Measurements from ENCODE around the gene DDX56. TPM values are rescaled to one million over a fixed set of nuclear protein-coding genes. Genes with fewer than 3 reads are reported as not detected.
A peak's percentile ranks its signal among the peaks of the same experiment; 100 is the strongest.

The DDX56 gene
- total and polyA plus RNA-seq, 2 of the 13 experiments (the other 11 are each of a cell fraction or from before 2014, with no cell fraction given): 82.6 to 120 TPM

- TF ChIP-seq ZNF660 (CRISPR knock-in tag; IDR thresholded peaks at IDR 0.05; ENCODE audit: borderline replicate concordance, low read depth) (no peak), TCF12 (IDR thresholded peaks at IDR 0.05) (no peak), TCF12 (CRISPR knock-in tag; IDR thresholded peaks at IDR 0.05) (peak; percentile 84), ZFP36L2 (CRISPR knock-in tag; IDR thresholded peaks at IDR 0.05) (no peak), GLI4 (CRISPR knock-in tag; IDR thresholded peaks at IDR 0.05; ENCODE audit: borderline replicate concordance) (no peak), ZNF792 (CRISPR knock-in tag; IDR thresholded peaks at IDR 0.05) (0 out of 2 replicates have a peak, but pooled peaks have one; percentile 40), TEAD3 (CRISPR knock-in tag; optimal IDR thresholded peaks at IDR 0.05; ENCODE audit: borderline replicate concordance) (peak; percentile 73), POLR2AphosphoS5 (IDR thresholded peaks at IDR 0.05; ENCODE audit: low read depth, low read length) (peak; percentile 86), DNMT1 (CRISPR knock-in tag; IDR thresholded peaks at IDR 0.05) (no peak), MYNN (CRISPR knock-in tag; IDR thresholded peaks at IDR 0.05; ENCODE audit: low read depth) (no peak), KLF15 (CRISPR knock-in tag; IDR thresholded peaks at IDR 0.05; ENCODE audit: borderline replicate concordance) (no peak; the same call in 1 of the 2 replicates), ZNF652 (CRISPR knock-in tag; IDR thresholded peaks at IDR 0.05; ENCODE audit: borderline replicate concordance, low read depth) (no peak), MZF1 (CRISPR knock-in tag; IDR thresholded peaks at IDR 0.05; ENCODE audit: borderline replicate concordance) (no peak), GLMP (CRISPR knock-in tag; IDR thresholded peaks at IDR 0.05; ENCODE audit: borderline replicate concordance) (no peak), FOXO4 (CRISPR knock-in tag; conservative IDR thresholded peaks at IDR 0.05) (no peak), ZFP1 (CRISPR knock-in tag; IDR thresholded peaks at IDR 0.05) (no peak), MYPOP (CRISPR knock-in tag; IDR thresholded peaks at IDR 0.05) (0 out of 2 replicates have a peak, but pooled peaks have one; percentile 61), LCORL (IDR thresholded peaks at IDR 0.05) (no peak), LCORL (CRISPR knock-in tag; IDR thresholded peaks at IDR 0.05) (peak; percentile 36; the same call in 1 of the 2 replicates), ZNF251 (CRISPR knock-in tag; IDR thresholded peaks at IDR 0.05) (no peak), THAP9 (CRISPR knock-in tag; IDR thresholded peaks at IDR 0.05; ENCODE audit: borderline replicate concordance) (peak; percentile 71; the same call in 1 of the 2 replicates), SOX13 (IDR thresholded peaks at IDR 0.05) (no peak; the same call in 1 of the 2 replicates), SOX13 (CRISPR knock-in tag; conservative IDR thresholded peaks at IDR 0.05 in 1 of 2, IDR thresholded peaks at IDR 0.05 in 1 of 2) (peak in 1 of 2 experiments; percentile 16; a peak in 1 of 4 replicates), ASH2L (IDR thresholded peaks at IDR 0.05; ENCODE audit: insufficient read length, low read depth, low read length) (peak; percentile 94), GTF2F1 (IDR thresholded peaks at IDR 0.05; ENCODE audit: low read length) (no peak)
These were observed 32.8 kb upstream of the DDX56 start, which contains the start of gene OGDH (continued) for GRCh38 chr7:44606341-44607140.

Data from HepG2 (cell line).